ENCODE measurements around the gene MC1R. TPM values are rescaled to one million over a fixed set of nuclear protein-coding genes. Genes with fewer than 3 reads are reported as not detected.
"Not testable (repeated sequence)": the region's sequence is repeated elsewhere in the genome, so short reads cannot be mapped to it uniquely, and the experiment has no call there.

The MC1R gene
- total RNA-seq, 2 experiments from 2014 or later, result 4.7 to 5.0 TPM

- POLR2A ChIA-PET, result no interaction called here
- Mint-ChIP-seq H3K4me1 (ENCODE audit: low read depth) (peaks cover 4% of the 10 kb centered on the region), H3K27ac (no peak overlapping the region), H3K4me3 (no peak overlapping the region), H3K27me3 (ENCODE audit: low read depth) (no peaks in the 10 kb centered on the region), H3K9me3 (ENCODE audit: insufficient read depth) (no peaks in the 10 kb centered on the region), H3K36me3 (ENCODE audit: low read depth) (peaks cover 2% of the 10 kb centered on the region)
- CTCF ChIA-PET, result no interaction called here
- no peak for ATAC-seq
- DNase-seq, result no peak
Observed at GRCh38 chr16:89958596-89958995, 39.9 kb downstream of the MC1R start.

- ChIA-PET POLR2A (no interaction called here), CTCF (no interaction called here)
- no peaks in the 10 kb centered on the region for H3K27me3 Mint-ChIP-seq (ENCODE audit: low read depth)
Observed at GRCh38 chr16:89960966-89961365, 42.3 kb downstream of the MC1R start.

GRCh38 chr16:89961920-89962319 is 43.3 kb downstream of the MC1R start:
- H3K4me1 Mint-ChIP-seq (ENCODE audit: low read depth), result no peaks in the 10 kb centered on the region
- H3K36me3 Mint-ChIP-seq (ENCODE audit: low read depth), result peaks cover 2% of the 10 kb centered on the region
- H3K27me3 Mint-ChIP-seq (ENCODE audit: low read depth), result no peaks in the 10 kb centered on the region
- H3K9me3 Mint-ChIP-seq (ENCODE audit: insufficient read depth), result no peaks in the 10 kb centered on the region
- ChIA-PET POLR2A (no interaction called here), CTCF (no interaction called here)
- DNase-seq (no peak), ATAC-seq (no peak)
- no peak overlapping the region for H3K27ac Mint-ChIP-seq
- no peak overlapping the region for H3K4me3 Mint-ChIP-seq

More at GRCh38 chr16:89960966-89961365, 42.3 kb downstream of the MC1R start:
- DNase-seq (no peak), ATAC-seq (no peak)
- H3K36me3 Mint-ChIP-seq (ENCODE audit: low read depth), result peaks cover 2% of the 10 kb centered on the region
- no peak overlapping the region for H3K4me3 Mint-ChIP-seq
- no peak overlapping the region for H3K27ac Mint-ChIP-seq
- H3K4me1 Mint-ChIP-seq (ENCODE audit: low read depth), result no peaks in the 10 kb centered on the region
- H3K9me3 Mint-ChIP-seq (ENCODE audit: insufficient read depth), result no peaks in the 10 kb centered on the region

- Mint-ChIP-seq H3K27me3 (ENCODE audit: low read depth) (no peaks in the 10 kb centered on the region), H3K4me3 (no peak overlapping the region), H3K4me1 (ENCODE audit: low read depth) (no peaks in the 10 kb centered on the region), H3K36me3 (ENCODE audit: low read depth) (peaks cover 2% of the 10 kb centered on the region), H3K27ac (no peak overlapping the region), H3K9me3 (ENCODE audit: insufficient read depth) (no peaks in the 10 kb centered on the region)
- ChIA-PET POLR2A (interaction anchor here (0.6 kb wide), 1 partner anchor 536 kb away, joined by 4 read pairs; no protein-coding TSS in a partner anchor), CTCF (no interaction called here)
- DNase-seq, result no peak
- no peak for ATAC-seq
Observed at GRCh38 chr16:89962754-89963498, 44.3 kb downstream of the MC1R start.

- H3K27ac Mint-ChIP-seq, result no peak overlapping the region
- no peaks in the 10 kb centered on the region for H3K4me1 Mint-ChIP-seq (ENCODE audit: low read depth)
- H3K36me3 Mint-ChIP-seq (ENCODE audit: low read depth), result no peaks in the 10 kb centered on the region
- no peaks in the 10 kb centered on the region for H3K9me3 Mint-ChIP-seq (ENCODE audit: insufficient read depth)
- H3K4me3 Mint-ChIP-seq, result no peak overlapping the region
- ChIA-PET CTCF (no interaction called here), POLR2A (no interaction called here)
- ATAC-seq, result no peak
- no peaks in the 10 kb centered on the region for H3K27me3 Mint-ChIP-seq (ENCODE audit: low read depth)
- DNase-seq, result no peak
Observed at GRCh38 chr16:89964201-89964600, 45.5 kb downstream of the MC1R start.

GRCh38 chr16:89965447-89966225 is 47.0 kb downstream of the MC1R start:
- H3K27ac Mint-ChIP-seq, result no peak overlapping the region
- no peak overlapping the region for H3K4me3 Mint-ChIP-seq
- peaks cover 10% of the 10 kb centered on the region for H3K36me3 Mint-ChIP-seq (ENCODE audit: low read depth)
- no peaks in the 10 kb centered on the region for H3K9me3 Mint-ChIP-seq (ENCODE audit: insufficient read depth)
- ChIA-PET CTCF (no interaction called here), POLR2A (no interaction called here)
- H3K4me1 Mint-ChIP-seq (ENCODE audit: low read depth), result peaks cover 5% of the 10 kb centered on the region
- DNase-seq (no peak), ATAC-seq (no peak)
- no peaks in the 10 kb centered on the region for H3K27me3 Mint-ChIP-seq (ENCODE audit: low read depth)

GRCh38 chr16:89966756-89967155 is 48.1 kb downstream of the MC1R start:
- H3K27ac Mint-ChIP-seq, result no peak overlapping the region
- ChIA-PET POLR2A (no interaction called here), CTCF (no interaction called here)
- H3K36me3 Mint-ChIP-seq (ENCODE audit: low read depth), result peaks cover 17% of the 10 kb centered on the region
- DNase-seq, result no peak
- H3K27me3 Mint-ChIP-seq (ENCODE audit: low read depth), result no peaks in the 10 kb centered on the region
- no peak overlapping the region for H3K4me3 Mint-ChIP-seq
- no peak for ATAC-seq
- peaks cover 8% of the 10 kb centered on the region for H3K9me3 Mint-ChIP-seq (ENCODE audit: insufficient read depth)
- H3K4me1 Mint-ChIP-seq (ENCODE audit: low read depth), result peaks cover 14% of the 10 kb centered on the region

GRCh38 chr16:89967436-89967835 is 48.8 kb downstream of the MC1R start:
- peaks cover 17% of the 10 kb centered on the region for H3K36me3 Mint-ChIP-seq (ENCODE audit: low read depth)
- POLR2A ChIA-PET; H3K27me3 Mint-ChIP-seq (ENCODE audit: low read depth); DNase-seq; ATAC-seq; H3K4me3 Mint-ChIP-seq; CTCF ChIA-PET; H3K27ac Mint-ChIP-seq; H3K9me3 Mint-ChIP-seq (ENCODE audit: insufficient read depth): not testable (repeated sequence)
- peaks cover 17% of the 10 kb centered on the region for H3K4me1 Mint-ChIP-seq (ENCODE audit: low read depth)

- H3K27me3 Mint-ChIP-seq (ENCODE audit: low read depth); ATAC-seq; POLR2A ChIA-PET; DNase-seq; H3K27ac Mint-ChIP-seq; CTCF ChIA-PET; H3K4me3 Mint-ChIP-seq; H3K9me3 Mint-ChIP-seq (ENCODE audit: insufficient read depth): not testable (repeated sequence)
- peaks cover 17% of the 10 kb centered on the region for H3K4me1 Mint-ChIP-seq (ENCODE audit: low read depth)
- peaks cover 19% of the 10 kb centered on the region for H3K36me3 Mint-ChIP-seq (ENCODE audit: low read depth)
Observed at GRCh38 chr16:89968074-89968473, 49.4 kb downstream of the MC1R start.

GRCh38 chr16:89969741-89970410 is 51.2 kb downstream of the MC1R start:
- Mint-ChIP-seq H3K27ac (no peak overlapping the region), H3K4me1 (ENCODE audit: low read depth) (peaks cover 29% of the 10 kb centered on the region), H3K27me3 (ENCODE audit: low read depth) (no peaks in the 10 kb centered on the region), H3K9me3 (ENCODE audit: insufficient read depth) (peaks cover 8% of the 10 kb centered on the region), H3K4me3 (no peak overlapping the region), H3K36me3 (ENCODE audit: low read depth) (peaks cover 26% of the 10 kb centered on the region)
- DNase-seq, result no peak
- ChIA-PET POLR2A (no interaction called here), CTCF (no interaction called here)
- ATAC-seq, result no peak
